Naive thymus-derived CD4-positive, alpha-beta T cell (primary cell): ENCODE data around the gene FBXO36. TPM values are rescaled to one million over a fixed set of nuclear protein-coding genes. Genes with fewer than 3 reads are reported as not detected.
A peak's percentile ranks its signal among the peaks of the same experiment; 100 is the strongest.

Source experiments
- ATAC-seq: fragments of 150-1000 bp; cut with Tn5 transposase; 2 replicates; pipeline ENCODE4 v1.10.0; 2021; ENCODE audit warnings: mild to moderate bottlenecking, moderate library complexity
- CTCF ChIA-PET: fragments of 350-600 bp; sonication (Branson Sonifier 250); formaldehyde crosslinking; loops from one replicate; lab custom pipeline; 2021; ENCODE audit warnings: antibody characterized with exemption; lab: Charles Lee
- POLR2A ChIA-PET: fragments of 350-600 bp; sonication (Branson Sonifier 250); formaldehyde crosslinking; loops from one replicate; lab custom pipeline; 2021; ENCODE audit warnings: antibody characterized with exemption, inconsistent platforms; lab: Charles Lee
- DNase-seq, 9 donors: peaks; one replicate each; pipeline versions ENCODE4 v3.0.0 to v3.0.0-alpha.2; 2020 to 2022; ENCODE audit warnings: mixed read lengths in 1 of 9
- H3K27ac ChIP-seq: one replicate; pipeline ENCODE4 v1.7.0; 2013; ENCODE audit warnings: mild to moderate bottlenecking, low read depth, low read length, moderate library complexity
- H3K27me3 ChIP-seq, 2 donors: one replicate each; pipeline ENCODE4 v1.7.0; 2013; ENCODE audit warnings: low read length in 2 of 2, mild to moderate bottlenecking in 2 of 2, moderate library complexity in 2 of 2; ENCODE audit not compliant: control insufficient read depth in 2 of 2, insufficient read depth in 2 of 2
- H3K36me3 ChIP-seq, 3 experiments: 1 replicate in 2 of 3; 2 replicates in 1 of 3; pipeline ENCODE4 v1.7.0; 2013; ENCODE audit warnings: low read length in 3 of 3, mild to moderate bottlenecking in 3 of 3, moderate library complexity in 1 of 3; ENCODE audit not compliant: insufficient read depth in 3 of 3, control insufficient read depth in 2 of 3
- H3K4me1 ChIP-seq, 2 donors: one replicate each; pipeline ENCODE4 v1.7.0; 2013; ENCODE audit warnings: low read length in 2 of 2, mild to moderate bottlenecking in 2 of 2, moderate library complexity in 1 of 2; ENCODE audit not compliant: control insufficient read depth in 2 of 2, insufficient read depth in 2 of 2
- H3K4me3 ChIP-seq: 2 replicates; pipeline ENCODE4 v1.7.0; 2013; ENCODE audit warnings: mild to moderate bottlenecking, low read length
- H3K9me3 ChIP-seq, 3 experiments: 1 replicate in 2 of 3; 2 replicates in 1 of 3; pipeline ENCODE4 v1.7.0; 2013; ENCODE audit warnings: low read length in 3 of 3; ENCODE audit not compliant: control insufficient read depth in 2 of 3
- H3K27ac Mint-ChIP-seq, 9 donors: one replicate each; pipeline ENCODE4 v1.8.0; 2020 to 2022; ENCODE audit warnings: mixed read lengths in 9 of 9, mild to moderate bottlenecking in 8 of 9, moderate library complexity in 5 of 9, inconsistent platforms in 2 of 9
- H3K27me3 Mint-ChIP-seq, 5 donors: one replicate each; pipeline ENCODE4 v1.8.0; 2021 to 2022; ENCODE audit warnings: mixed read lengths in 5 of 5, mild to moderate bottlenecking in 1 of 5
- H3K36me3 Mint-ChIP-seq, 5 donors: one replicate each; pipeline ENCODE4 v1.8.0; 2020 to 2022; ENCODE audit warnings: mixed read lengths in 5 of 5, mild to moderate bottlenecking in 3 of 5, inconsistent platforms in 1 of 5
- H3K4me1 Mint-ChIP-seq, 7 donors: one replicate each; pipeline ENCODE4 v1.8.0; 2020 to 2022; ENCODE audit warnings: mixed read lengths in 7 of 7, mild to moderate bottlenecking in 3 of 7, inconsistent platforms in 1 of 7
- H3K4me3 Mint-ChIP-seq, 10 donors: one replicate each; pipeline ENCODE4 v1.8.0; 2020 to 2022; ENCODE audit warnings: mild to moderate bottlenecking in 10 of 10, mixed read lengths in 10 of 10, moderate library complexity in 6 of 10, inconsistent platforms in 2 of 10
- H3K9me3 Mint-ChIP-seq, 11 donors: one replicate each; pipeline ENCODE4 v1.8.0; 2020 to 2022; ENCODE audit warnings: mixed read lengths in 11 of 11, mild to moderate bottlenecking in 4 of 11, inconsistent platforms in 1 of 11, moderate library complexity in 1 of 11
- intact Hi-C, 2 donors: fragments of 100-400 bp; cut with micrococcal nuclease; formaldehyde crosslinking; loops; one replicate each; pipeline ENCODE4 v1.15.1; 2023
- polyA plus RNA-seq, 2 donors: library from polyadenylated mRNA; unstranded; fragments of 300-500 nt; fragmentation: Illumina TruSeq; gene quantifications; one replicate each; pipeline ENCODE4 v1.2.3, GENCODE V29; 2021
- total RNA-seq, 6 experiments: library from RNA in 5 of 6; stranded (reverse) in 5 of 6; gene quantifications; 1 replicate in 5 of 6; 2 replicates in 1 of 6; pipeline ENCODE4 v1.2.3 and lab custom pipeline; 2021 to 2026

The FBXO36 gene
- total and polyA plus RNA-seq, 7 experiments from 2014 or later: 0.51 to 1.8 (median 1.2) TPM

GRCh38 chr2:230053753-230054478, 131.6 kb downstream of the FBXO36 start:
- no peaks in the 10 kb centered on the region for H3K27me3 Mint-ChIP-seq
- ATAC-seq (no peak), DNase-seq (no peak)
- Histone ChIP-seq H3K4me1 (no peaks in the 10 kb centered on the region), H3K36me3 (no peaks in the 10 kb centered on the region), H3K27ac (no peak overlapping the region), H3K9me3 (no peaks in the 10 kb centered on the region), H3K27me3 (no peaks in the 10 kb centered on the region), H3K4me3 (no peak overlapping the region)
- ChIA-PET CTCF (interaction anchor here (1.6 kb wide), 1 partner anchor 13 kb away, joined by 8 read pairs; no protein-coding TSS in a partner anchor), POLR2A (no interaction called here)
- intact Hi-C loops: no loop called here
- peaks cover 0 to 5% (median 4%) of the 10 kb centered on the region in 5 donors for H3K36me3 Mint-ChIP-seq
- H3K4me3 Mint-ChIP-seq: no peak overlapping the region
- no peak overlapping the region for H3K27ac Mint-ChIP-seq
- H3K9me3 Mint-ChIP-seq: peaks cover 0 to 2% (median 0%) of the 10 kb centered on the region in 11 donors
- H3K4me1 Mint-ChIP-seq: no peaks in the 10 kb centered on the region

GRCh38 chr2:230060672-230061293, 138.5 kb downstream of the FBXO36 start:
- Histone ChIP-seq H3K9me3 (no peaks in the 10 kb centered on the region), H3K27ac (no peak overlapping the region), H3K4me1 (peaks cover 0 to 6% of the 10 kb centered on the region in 2 donors), H3K27me3 (no peaks in the 10 kb centered on the region), H3K4me3 (no peak overlapping the region), H3K36me3 (no peaks in the 10 kb centered on the region)
- H3K27me3 Mint-ChIP-seq: peaks cover 0 to 9% (median 3%) of the 10 kb centered on the region in 5 donors
- H3K9me3 Mint-ChIP-seq: peaks cover 0 to 8% (median 2%) of the 10 kb centered on the region in 11 donors
- no peak for ATAC-seq
- H3K4me1 Mint-ChIP-seq: peaks cover 2 to 17% (median 14%) of the 10 kb centered on the region in 7 donors
- H3K36me3 Mint-ChIP-seq: peaks cover 0 to 13% (median 9%) of the 10 kb centered on the region in 5 donors
- ChIA-PET POLR2A (no interaction called here), CTCF (interaction anchor here (0.6 kb wide), 1 partner anchor 46 kb away, joined by 4 read pairs; no protein-coding TSS in a partner anchor)
- H3K27ac Mint-ChIP-seq: peak overlapping the region in 3 of 9 donors; percentile 0 to 43 (median 4)
- no peak for DNase-seq
- intact Hi-C loops: no loop called here
- H3K4me3 Mint-ChIP-seq: peak overlapping the region in 7 of 10 donors; percentile 6 to 52 (median 23)

Other genes with a start within 250 kb of the FBXO36 start
- gene DNER, start 207.9 kb upstream of the FBXO36 start, total RNA-seq: not detected
- gene DNER, start 207.9 kb upstream of the FBXO36 start, polyA plus RNA-seq: not detected
- gene TRIP12, start 494 bp upstream of the FBXO36 start, total RNA-seq: 100 to 1,000 TPM; 184 to 247 (median 231) TPM
- 10 to 100 TPM; 34.8 to 60.2 TPM for gene TRIP12, start 494 bp upstream of the FBXO36 start, polyA plus RNA-seq
- under 1 TPM; 0.22 to 0.58 (median 0.49) TPM for gene SLC16A14, start 146.4 kb downstream of the FBXO36 start, total RNA-seq
- under 1 TPM; 0.14 to 0.28 TPM for gene SLC16A14, start 146.4 kb downstream of the FBXO36 start, polyA plus RNA-seq